ENCODE measurements around the gene MARCHF3. TPM values are rescaled to one million over a fixed set of nuclear protein-coding genes. Genes with fewer than 3 reads are reported as not detected.
"Not testable (repeated sequence)": the region's sequence is repeated elsewhere in the genome, so short reads cannot be mapped to it uniquely, and the experiment has no call there.

The MARCHF3 gene
- polyA plus RNA-seq, 3 donors: 2.8 to 37.9 (median 29.9) TPM

DNA sequence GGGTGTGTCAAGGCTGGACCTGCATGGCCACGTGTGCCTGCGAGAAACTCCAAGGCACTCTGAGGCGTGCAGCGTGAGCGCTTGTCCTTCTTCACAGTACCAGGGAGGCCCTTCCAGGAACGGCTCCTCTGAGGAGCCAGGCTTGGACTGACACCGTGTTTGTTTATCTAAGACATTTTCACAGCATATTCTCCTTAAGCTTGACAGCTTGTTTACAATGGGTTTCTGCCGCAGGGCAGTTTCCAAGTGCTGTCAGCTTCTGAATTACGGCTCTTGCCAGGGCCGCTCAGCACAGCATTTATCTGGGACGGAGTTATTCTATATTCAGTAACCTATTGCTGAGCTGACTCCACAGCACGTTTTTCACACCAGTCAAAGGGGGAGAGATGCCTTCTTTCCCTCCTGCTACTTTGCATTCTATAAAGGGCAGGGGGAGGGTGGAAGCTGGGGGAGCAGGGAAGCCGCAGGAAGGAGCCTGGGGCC lies 155.0 kb downstream of the MARCHF3 start:
- 55 to 85% (median 82%) methylated on average over 13 of the region's 13 CpGs for WGBS, 3 donors
- H3K27ac ChIP-seq (ENCODE audit: low read depth, low read length): no peak overlapping the region

DNA sequence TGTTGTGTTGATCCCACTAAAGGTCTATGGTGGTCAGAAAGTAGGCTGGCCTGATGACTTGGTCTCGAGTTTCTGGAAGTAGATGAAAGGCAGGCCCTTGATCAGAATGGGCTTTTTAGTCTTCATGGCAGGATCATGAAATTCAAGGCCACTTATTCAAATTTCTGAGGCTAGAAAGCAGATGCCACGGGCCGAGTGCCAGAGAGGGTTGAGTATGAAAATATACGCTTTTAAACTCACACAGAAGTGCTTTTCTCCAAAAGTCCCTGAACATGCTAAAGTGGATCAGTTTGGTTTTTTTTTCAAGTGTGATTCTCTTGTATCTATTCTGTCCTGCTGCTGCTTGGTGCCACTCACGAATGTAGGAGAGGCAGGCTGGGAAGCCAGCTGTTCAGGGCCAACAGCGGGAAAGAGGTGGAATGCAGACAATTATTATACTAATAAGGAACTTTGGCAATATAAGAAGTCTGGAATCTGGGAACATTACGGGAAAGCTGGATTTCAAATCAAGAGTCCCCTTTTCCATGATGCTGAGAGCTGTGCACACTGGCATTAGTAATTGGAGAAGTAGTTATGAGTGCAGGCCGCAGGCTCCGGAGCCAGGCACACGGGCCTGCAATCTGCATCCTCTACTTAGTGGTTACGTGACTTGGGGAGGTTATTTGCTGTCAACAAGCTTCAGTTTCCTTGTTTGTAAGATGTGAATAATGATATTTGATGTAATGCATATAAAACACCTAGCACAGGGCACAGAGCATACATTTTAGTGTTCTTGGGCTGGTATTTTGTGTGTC lies 157.6 kb downstream of the MARCHF3 start:
- H3K27ac ChIP-seq (ENCODE audit: low read depth, low read length): no peak overlapping the region
- 84 to 88% (median 88%) methylated on average over 11 of the region's 11 CpGs for WGBS, 3 donors

DNA sequence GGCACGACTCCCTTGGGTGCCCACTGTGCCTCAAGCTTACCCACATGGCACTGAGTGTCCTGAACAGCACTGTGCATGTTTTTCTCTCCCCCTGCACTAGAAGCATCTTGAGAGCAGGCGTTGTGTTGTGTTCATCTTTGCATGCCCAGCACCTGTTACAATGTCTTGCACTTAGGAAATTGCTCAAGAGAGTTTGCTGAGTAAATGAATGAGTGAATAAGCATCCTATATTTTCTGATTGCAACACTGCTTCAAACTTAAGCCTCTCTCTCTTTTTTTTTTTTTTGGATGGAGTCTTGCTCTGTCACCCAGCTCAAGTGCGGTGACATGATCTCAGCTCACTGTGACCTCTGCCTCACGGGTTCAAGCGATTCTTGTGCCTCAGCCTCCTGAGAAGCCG lies 158.9 kb downstream of the MARCHF3 start:
- 85 to 97% (median 91%) methylated on average over 6 of the region's 6 CpGs for WGBS, 3 donors
- H3K27ac ChIP-seq (ENCODE audit: low read depth, low read length): no peak overlapping the region

DNA sequence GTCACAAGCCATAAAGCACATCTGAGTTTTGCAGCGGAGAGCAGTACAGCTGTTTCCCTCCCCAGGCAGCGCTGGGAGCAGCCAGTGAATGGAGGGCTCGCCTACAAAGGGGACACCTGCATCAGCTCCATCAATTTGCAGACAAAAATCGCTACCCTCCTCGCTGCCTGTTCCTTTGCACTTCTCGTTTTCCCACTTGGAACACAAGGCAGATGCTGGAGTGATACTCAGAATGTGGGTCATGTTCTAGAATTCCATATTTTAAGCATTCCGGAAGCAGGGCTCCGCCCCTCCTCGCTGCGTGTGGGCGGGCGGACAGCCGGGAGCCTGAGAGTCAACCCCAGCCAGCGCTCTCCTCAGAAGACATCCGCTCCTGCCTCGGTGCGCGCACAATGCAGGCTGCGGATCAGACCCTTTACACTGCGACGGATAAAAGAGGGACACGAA lies 161.3 kb downstream of the MARCHF3 start:
- no peak overlapping the region for H3K27ac ChIP-seq (ENCODE audit: low read depth, low read length)
- 7 to 51% (median 10%) methylated on average over 22 of the region's 22 CpGs for WGBS, 3 donors

DNA sequence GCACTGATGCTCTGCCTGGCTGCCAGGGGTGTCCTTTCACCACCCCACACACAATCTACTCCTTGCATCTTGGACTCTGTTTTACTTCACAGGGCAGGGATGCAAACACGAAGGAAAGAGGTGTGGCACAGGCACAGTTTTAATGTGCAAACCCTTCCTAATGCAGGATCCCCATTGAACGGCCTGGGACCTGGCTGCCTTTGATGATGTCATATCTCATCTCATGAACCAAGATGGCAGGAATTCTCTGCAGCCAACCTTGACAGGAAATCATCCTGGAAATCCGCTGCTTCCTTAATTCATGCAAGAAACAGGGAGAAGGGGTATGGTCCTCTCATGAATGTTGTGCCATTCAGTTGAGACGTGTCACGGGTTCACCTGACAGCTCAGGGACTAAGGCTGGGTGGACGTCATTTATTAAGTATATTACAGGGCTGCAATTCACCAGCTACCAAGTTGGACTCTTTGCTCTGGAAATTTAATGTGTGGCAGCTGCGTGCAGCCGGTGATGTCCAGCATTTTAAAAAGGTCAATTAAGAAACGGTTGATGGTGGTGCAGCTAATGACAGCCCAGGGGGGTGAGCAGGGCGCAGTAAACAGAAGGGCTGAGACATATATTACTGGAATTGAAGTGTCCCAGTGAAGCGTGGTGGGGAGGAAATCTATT lies 161.9 kb downstream of the MARCHF3 start:
- 69 to 85% (median 72%) methylated on average over 11 of the region's 11 CpGs for WGBS, 3 donors
- H3K27ac ChIP-seq (ENCODE audit: low read depth, low read length): no peak overlapping the region

DNA sequence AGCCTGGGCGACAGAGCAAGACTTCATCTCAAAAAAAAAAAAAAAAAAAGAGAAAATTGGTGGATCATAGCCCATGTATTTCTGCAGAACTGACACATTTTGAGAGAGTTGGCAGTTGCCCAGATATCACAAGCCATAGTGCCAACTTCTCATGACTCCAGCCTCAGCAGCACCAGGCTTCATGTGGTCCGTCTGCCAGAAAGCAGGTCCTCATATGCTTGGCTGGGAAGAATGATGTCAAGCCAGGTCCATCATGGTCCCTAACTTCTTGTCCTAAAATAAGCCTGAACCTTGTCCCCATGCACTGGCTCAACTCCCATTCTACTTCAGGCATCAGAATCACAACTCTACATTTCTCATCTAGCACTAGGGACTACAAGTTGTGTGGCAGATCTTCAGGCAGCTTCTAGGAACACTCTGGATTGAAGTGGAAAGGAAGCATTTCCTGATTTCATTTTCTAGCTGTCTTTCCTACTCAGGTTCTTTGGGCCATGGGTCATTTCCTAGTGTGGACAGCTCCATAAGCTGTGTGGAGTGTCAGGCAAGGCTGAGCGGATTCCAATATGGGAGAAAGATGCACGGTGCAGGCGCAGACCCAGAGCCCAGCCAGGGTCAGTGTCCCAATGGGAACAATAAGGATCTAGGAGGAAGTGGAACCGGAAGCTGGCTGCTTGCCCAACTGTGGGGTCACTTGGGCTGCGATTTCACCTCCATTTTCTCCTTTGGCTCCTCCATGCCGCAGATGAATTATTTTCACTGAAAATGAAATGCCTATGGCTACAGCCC lies 163.3 kb downstream of the MARCHF3 start:
- H3K27ac ChIP-seq (ENCODE audit: low read depth, low read length): no peak overlapping the region
- 64 to 80% (median 72%) methylated on average over 8 of the region's 8 CpGs for WGBS, 3 donors

DNA sequence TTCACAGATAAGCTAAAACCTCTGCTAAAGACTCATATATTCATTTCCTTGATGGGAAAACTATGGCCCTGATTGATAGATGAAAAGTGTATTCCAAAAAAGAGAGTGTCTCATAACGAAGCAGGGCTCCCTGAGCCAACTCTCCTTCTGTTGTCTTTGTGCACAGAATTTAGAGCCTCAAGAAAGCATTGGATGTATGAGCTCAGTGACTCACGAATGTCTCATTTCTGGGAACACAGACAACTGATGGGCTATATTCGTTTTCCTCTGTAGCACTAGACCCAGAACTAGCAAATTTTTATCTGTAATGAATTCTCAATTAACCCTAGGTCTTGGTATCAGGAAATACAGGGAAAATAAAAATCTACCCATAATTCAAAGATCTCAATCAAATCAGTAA lies 165.1 kb downstream of the MARCHF3 start:
- H3K27ac ChIP-seq (ENCODE audit: low read depth, low read length): no peak overlapping the region
- 61 to 68% (median 68%) methylated on average over 3 of the region's 3 CpGs for WGBS, 3 donors

DNA sequence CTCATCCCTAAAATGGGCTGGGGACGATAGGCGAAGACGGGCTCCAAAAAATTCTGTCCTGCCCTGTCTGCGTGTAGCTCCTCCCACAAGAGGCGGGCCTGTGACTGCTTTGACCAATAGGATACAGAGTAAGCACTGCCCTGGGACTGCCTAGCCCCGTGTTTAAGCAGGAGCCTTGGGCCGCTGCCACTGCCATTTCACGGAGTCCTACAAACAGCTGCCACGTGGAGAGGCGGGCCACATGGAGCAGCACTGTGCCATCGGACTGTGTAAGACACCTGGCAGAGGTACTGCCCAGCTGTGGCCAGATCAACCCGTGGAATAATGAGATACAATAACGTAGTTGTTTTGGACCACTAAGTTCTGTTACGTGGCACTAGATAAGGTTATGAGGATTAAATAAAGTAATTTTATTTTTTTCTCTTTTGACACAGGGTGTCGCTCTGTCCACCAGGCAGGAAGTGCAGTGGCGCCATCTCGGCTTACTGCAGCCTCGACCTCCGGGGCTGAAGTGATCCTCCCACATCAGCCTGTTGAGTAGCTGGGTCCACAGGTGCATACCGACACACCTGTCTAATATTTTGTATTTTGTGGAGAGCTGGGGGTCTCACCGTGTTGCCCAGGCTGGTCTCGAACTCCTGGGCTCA lies 166.2 kb downstream of the MARCHF3 start:
- 94 to 96% (median 94%) methylated on average over 22 of the region's 22 CpGs for WGBS, 3 donors

DNA sequence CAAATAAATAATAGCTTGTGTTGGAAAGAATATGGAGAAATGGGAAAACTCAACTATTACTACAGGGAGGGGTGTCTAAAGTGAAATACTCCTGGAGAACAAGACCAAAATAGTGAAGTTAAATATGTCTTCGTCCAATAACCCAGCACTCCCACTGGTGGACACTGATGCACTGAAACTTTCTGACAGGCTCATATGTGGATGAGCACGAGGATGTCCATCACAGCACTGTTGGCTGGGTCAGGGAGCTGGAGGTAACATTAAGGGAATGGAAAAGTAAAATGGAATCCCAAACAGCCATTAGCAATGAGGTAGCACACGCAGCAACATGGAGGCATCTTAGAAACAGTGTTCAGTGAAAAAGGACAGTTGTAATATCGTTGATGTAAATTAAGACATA lies 167.0 kb downstream of the MARCHF3 start:
- 91 to 97% (median 97%) methylated on average over 4 of the region's 4 CpGs for WGBS, 3 donors

More for the DNA sequence above, 166.2 kb downstream of the MARCHF3 start:
- H3K27ac ChIP-seq (ENCODE audit: low read depth, low read length): no peak overlapping the region

DNA sequence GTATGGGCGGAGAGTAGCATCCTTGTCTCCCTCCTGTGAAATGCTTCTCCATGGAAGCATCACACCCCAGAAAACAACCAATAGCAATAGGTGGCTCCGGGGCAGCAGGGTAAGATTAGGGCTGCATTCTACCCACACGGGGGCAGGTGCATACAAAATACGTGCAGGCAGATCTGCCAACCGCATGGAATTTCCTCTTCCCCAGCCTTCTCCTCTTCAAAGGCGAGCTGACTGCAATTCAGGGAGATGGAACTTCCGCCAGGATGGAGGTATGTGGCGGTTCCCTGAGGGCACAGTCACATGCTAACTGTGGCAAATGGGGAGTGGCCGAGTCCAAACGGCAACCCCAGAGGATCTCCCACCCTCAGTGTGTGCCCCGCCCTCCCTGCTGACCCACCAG lies 171.9 kb downstream of the MARCHF3 start:
- WGBS, 3 donors: 86 to 96% (median 93%) methylated on average over 11 of the region's 11 CpGs
- H3K27ac ChIP-seq (ENCODE audit: low read depth, low read length): no peak overlapping the region

More for the DNA sequence above, 167.0 kb downstream of the MARCHF3 start:
- no peak overlapping the region for H3K27ac ChIP-seq (ENCODE audit: low read depth, low read length)

DNA sequence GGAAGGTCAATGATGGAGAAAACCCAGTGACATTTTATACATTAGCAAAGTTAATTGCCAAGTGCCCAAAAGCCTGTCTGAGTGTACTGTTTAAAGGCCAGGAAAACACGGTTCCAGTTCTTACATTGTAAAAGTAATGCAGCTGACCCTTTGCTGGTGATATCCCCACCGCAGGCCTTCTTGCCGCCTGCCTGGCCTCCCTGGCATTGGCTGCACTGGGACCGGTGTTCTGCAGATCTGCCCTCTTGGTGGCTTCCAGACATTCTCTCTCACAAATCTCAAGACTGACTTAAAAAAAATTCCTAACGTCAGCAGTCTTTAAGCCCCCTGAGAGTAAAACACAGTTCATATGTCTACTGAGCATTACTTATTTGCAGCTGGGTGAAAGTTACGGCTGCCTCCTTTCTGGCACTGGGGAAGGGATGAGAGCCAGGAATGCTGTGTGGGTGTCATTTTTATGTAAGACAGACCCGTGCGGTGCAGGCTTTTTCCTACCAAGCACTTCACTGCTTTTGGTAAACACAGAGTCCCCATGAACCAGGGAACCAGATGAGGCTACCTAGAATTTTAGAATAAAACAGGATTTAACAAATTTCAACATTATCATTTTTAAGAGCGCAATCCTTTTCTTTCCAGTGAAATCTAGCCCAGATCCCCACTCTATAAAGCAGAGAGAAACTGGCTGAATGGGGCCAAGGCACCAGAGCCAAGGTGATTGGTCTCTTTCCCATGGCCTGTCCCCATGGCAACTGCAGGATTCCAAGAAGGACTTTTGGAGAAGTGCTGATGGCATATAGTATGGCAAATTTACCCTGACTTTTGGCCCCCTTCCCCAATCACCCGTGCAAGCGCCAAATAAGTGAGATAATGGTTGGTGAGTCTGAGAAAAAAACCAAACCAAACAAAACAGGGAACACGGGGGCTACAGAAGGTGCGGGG lies 172.6 kb downstream of the MARCHF3 start:
- no peak overlapping the region for H3K27ac ChIP-seq (ENCODE audit: low read depth, low read length)
- WGBS, 3 donors: 66 to 77% (median 72%) methylated on average over 13 of the region's 13 CpGs

DNA sequence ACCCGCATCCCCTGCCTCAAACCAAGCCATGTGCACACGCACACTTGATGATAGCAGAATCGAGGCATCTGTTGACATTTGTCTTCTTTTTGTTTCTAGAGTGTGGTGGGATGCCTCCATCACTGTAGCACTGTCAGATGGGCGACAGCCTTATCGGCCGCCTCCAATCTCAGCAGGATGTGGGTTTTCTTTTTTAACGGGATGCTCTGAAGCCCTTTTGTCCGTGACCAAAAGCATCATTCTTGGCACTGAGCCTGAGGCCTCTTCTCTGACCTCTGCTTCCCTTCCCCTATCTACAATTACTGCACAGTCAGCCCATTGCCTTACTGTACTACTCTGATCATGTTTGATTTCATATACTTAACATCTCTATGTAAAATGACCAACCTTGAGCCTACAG lies 175.1 kb downstream of the MARCHF3 start:
- WGBS, 3 donors: 55 to 76% (median 62%) methylated on average over 8 of the region's 8 CpGs
- H3K27ac ChIP-seq (ENCODE audit: low read depth, low read length): no peak overlapping the region

DNA sequence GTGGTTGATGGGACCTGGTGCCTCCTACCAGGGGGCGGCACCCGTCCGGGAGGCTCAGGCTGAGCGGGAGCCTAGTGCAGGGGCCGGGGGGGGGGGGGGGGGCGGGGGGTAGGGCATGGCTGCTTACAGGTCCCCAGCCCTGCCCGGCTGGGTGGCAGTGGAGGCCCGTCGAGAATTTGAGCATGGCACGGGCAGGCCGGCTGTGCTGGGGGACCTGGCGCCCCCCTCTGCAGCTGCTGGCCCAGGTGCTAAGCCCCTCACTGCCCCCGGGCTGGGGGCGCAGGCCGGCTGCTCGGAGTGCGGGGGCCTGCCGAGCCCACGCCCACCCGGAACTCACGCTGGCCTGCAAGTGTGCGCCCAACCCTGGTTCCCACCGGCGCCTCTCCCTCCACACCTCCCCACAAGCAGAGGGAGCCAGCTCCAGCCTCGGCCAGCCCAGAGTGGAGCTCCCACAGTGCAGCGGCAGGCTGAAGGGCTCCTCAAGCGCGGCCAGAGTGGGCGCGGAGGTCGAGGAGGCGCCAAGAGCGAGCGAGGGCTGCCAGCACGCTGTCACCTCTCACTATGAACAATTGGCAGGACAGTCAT lies 175.7 kb downstream of the MARCHF3 start:
- 93 to 95% (median 93%) methylated on average over 27 to 35 of the region's 35 CpGs for WGBS, 3 donors
- no peak overlapping the region for H3K27ac ChIP-seq (ENCODE audit: low read depth, low read length)

DNA sequence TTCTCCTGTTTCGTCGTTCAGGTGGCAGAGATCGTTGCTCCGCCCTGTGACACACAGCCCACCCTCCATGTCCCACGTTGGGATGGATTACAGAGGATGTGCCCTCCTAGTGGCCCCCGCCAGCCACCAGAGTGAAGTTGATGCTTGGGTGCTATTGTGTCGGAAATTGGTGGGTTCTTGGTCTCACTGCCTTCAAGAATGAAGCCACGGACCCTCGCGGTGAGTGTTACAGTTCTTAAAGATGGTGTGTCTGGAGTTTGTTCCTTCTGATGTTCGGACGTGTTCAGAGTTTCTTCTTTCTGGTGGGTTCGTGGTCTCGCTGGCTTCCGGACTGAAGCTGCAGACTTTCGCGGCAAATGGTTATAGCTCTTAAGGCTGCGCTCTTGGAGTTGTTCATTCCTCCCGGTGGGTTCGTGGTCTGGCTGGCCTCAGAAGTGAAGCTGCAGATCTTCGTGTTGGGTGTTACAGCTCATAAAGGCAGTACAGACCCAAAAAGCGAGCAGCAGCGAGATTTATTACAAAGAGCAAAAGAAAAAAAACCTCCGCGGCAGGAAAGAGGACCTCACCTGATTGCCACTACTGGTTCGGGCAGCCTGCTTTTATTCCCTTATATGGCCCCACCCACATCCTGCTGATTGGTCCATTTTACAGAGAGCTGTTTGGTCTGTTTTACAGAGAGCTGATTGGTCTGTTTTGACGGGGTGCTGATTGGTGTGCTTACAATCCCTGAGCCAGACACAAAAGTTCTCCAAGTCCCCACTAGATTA lies 176.6 kb downstream of the MARCHF3 start:
- H3K27ac ChIP-seq (ENCODE audit: low read depth, low read length): not testable (repeated sequence)
- 83 to 91% (median 89%) methylated on average over 27 of the region's 27 CpGs for WGBS, 3 donors

DNA sequence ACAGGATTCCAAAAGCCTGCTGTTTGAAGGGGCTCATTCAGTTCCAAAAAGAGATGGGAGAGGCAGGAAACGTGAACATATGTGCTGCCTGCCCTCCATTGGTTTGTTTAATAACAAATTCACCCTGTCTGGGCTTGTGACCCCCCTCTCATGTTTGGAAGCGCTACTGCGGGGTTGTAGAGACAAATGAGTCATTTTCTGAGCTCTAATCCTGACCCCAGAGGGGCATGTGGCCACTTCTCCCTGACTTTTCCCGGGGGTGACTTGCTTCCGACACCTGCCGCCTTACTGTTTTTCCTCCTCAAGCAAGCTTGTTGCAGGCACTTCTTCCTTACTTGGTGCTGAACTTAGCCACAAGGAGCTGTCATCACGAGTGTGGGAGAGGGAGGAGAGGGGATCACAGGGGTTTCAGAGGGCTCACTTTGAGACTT lies 177.5 kb downstream of the MARCHF3 start:
- H3K27ac ChIP-seq (ENCODE audit: low read depth, low read length): no peak overlapping the region
- WGBS, 3 donors: 64 to 74% (median 67%) methylated on average over 7 of the region's 7 CpGs

DNA sequence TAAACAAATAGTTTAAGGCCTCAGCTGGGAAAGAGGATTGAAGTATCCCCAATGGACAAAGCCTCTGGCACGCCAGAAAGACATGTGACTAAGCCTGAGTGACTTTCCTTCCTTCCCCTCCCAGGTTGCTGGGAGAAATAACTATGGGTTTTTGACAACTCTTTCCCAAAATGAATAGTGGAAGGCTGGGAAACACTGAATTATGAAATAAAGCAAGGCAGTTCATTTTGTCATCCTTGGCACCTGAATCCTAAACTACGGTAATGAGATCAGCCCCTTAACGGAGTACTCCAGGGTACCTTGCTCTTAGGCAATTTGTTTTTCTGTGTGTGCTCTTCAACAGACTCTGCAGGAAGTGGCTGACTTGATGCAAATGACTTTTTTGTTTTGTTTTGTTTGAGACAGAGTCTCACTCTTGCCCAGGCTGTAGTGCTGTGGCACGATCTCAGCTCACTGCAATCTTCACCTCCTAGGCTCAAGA lies 178.2 kb downstream of the MARCHF3 start:
- H3K27ac ChIP-seq (ENCODE audit: low read depth, low read length): no peak overlapping the region
- WGBS, 3 donors: 23 to 65% (median 36%) methylated on average over 4 of the region's 4 CpGs
